Measurements from ENCODE around the gene SPTBN1.

The SPTBN1 gene

DNA sequence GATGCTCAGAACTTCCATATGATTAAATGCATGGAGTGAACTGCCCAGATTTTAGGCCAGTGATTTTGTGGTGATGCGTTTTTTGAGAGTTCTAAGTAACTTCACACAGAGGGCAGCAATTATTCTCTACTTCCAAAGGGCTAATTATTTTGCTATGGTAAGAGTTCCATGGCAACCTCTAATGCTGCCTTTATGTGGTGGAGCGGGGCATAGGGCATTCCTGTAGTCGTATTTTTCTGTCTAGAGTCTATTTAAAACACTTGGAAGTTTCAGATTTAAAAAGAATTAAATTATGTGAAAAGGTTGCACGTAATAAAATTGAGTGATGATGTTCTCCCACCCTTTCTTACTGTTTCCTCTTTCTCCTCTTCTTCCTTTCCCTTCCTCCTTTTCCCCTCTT is 203.4 kb downstream of the SPTBN1 start:
- TF ChIP-seq, protein P1, sequence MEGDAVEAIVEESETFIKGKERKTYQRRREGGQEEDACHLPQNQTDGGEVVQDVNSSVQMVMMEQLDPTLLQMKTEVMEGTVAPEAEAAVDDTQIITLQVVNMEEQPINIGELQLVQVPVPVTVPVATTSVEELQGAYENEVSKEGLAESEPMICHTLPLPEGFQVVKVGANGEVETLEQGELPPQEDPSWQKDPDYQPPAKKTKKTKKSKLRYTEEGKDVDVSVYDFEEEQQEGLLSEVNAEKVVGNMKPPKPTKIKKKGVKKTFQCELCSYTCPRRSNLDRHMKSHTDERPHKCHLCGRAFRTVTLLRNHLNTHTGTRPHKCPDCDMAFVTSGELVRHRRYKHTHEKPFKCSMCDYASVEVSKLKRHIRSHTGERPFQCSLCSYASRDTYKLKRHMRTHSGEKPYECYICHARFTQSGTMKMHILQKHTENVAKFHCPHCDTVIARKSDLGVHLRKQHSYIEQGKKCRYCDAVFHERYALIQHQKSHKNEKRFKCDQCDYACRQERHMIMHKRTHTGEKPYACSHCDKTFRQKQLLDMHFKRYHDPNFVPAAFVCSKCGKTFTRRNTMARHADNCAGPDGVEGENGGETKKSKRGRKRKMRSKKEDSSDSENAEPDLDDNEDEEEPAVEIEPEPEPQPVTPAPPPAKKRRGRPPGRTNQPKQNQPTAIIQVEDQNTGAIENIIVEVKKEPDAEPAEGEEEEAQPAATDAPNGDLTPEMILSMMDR (IDR thresholded peaks at IDR 0.05), result no peak
- Histone ChIP-seq H3K27ac (no peak overlapping the region), H3K9me3 (no peaks in the 10 kb centered on the region), H3K27me3 (no peaks in the 10 kb centered on the region), H3K4me1 (no peaks in the 10 kb centered on the region), H3K36me3 (peaks cover 60 to 98% (median 90%) of the 10 kb centered on the region in 3 donors), H3K4me3 (no peak overlapping the region)
- intact Hi-C loops (cut with DNase I; ENCODE audit: low total_unique reads), result no loop called here
- no peak for DNase-seq

DNA sequence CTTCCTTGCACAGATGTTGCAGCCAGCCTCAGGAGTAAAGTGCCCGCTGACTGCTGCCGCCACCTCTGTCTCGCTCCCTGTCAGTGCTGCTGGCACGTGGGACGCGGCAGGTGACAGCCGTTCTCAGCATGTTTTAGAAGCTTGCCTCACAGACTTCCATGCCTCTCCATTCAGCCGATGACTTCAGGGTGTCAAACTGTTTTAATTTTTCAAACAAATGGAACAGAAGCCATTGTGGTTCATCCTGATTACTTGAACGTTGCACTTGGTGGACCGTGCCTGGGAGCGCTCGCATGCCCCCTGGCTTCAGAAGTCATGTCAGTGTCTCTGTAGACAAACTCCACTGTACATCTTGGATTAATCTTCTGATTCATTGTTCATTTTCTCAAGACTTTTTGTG is 204.6 kb downstream of the SPTBN1 start:
- no peaks in the 10 kb centered on the region for H3K27me3 ChIP-seq
- intact Hi-C loops (cut with DNase I; ENCODE audit: low total_unique reads), result loop anchor here (10.0 kb wide), 1 partner anchor 174 kb away; no protein-coding TSS in a partner anchor
- no peaks in the 10 kb centered on the region for H3K9me3 ChIP-seq
- H3K36me3 ChIP-seq, result peaks cover 47 to 93% (median 80%) of the 10 kb centered on the region in 3 donors
- H3K27ac ChIP-seq, result no peak overlapping the region
- TF ChIP-seq, protein P1 (IDR thresholded peaks at IDR 0.05), result no peak
- H3K4me3 ChIP-seq, result no peak overlapping the region
- peaks cover 0 to 6% (median 3%) of the 10 kb centered on the region in 4 donors for H3K4me1 ChIP-seq
- no peak for DNase-seq

DNA sequence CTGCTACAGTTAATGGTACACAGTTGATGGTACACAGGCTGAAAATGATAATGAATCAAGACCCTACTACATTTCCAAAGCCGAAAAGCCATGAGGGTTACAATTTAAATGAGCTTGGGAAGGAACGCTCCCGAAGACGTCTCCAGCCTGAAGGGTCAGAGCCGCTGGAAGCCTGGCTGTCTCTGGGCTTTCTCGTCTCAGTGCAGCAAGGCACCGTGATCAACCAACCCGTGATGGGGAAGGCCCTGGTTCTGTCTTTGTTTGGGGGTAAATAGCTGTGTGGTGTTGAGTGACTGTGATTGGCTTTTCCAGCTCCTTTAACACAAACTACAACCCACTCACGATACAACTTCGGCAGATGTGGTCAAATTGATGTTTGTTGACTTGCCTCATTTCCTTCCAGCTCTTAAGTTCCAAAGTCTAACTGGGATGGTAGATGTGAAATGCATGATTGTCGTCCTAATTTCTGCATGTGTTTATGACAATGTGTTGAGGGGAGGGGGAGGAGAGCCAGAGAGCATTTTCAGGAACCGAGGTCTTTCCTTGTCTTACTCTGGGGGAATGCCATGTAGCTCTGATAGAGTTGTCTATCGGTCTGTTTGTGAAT is 207.4 kb downstream of the SPTBN1 start:
- Histone ChIP-seq H3K27me3 (no peaks in the 10 kb centered on the region), H3K9me3 (no peaks in the 10 kb centered on the region), H3K27ac (no peak overlapping the region), H3K36me3 (peaks cover 50 to 82% (median 82%) of the 10 kb centered on the region in 3 donors), H3K4me1 (peaks cover 0 to 25% (median 20%) of the 10 kb centered on the region in 4 donors), H3K4me3 (no peak overlapping the region)
- intact Hi-C loops (cut with DNase I; ENCODE audit: low total_unique reads), result loop anchor here (10.0 kb wide), 1 partner anchor 171 kb away; no protein-coding TSS in a partner anchor
- TF ChIP-seq, protein P1 (IDR thresholded peaks at IDR 0.05), result no peak
- no peak for DNase-seq

DNA sequence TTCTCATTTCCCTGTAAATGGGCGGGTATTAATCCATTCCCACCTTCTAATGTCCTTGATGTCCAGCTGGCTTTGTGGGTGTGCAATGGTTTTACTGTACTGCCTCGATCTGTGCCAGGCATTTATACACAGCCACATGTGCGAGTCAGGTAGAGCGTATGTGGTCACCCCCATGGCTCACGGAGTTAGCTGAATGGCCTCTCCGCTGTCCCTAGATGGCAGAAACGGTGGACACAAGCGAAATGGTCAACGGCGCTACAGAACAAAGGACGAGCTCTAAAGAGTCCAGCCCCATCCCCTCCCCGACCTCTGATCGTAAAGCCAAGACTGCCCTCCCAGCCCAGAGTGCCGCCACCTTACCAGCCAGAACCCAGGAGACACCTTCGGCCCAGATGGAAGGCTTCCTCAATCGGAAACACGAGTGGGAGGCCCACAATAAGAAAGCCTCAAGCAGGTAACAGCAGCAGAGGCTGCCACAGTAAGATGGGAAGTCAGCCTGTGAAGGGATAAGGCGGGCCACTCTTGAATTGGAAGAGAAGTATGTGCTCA is 208.2 kb downstream of the SPTBN1 start:
- DNase-seq, result no peak
- Histone ChIP-seq H3K27me3 (no peaks in the 10 kb centered on the region), H3K36me3 (peaks cover 49 to 82% (median 79%) of the 10 kb centered on the region in 3 donors), H3K9me3 (no peaks in the 10 kb centered on the region), H3K4me1 (peaks cover 0 to 31% (median 23%) of the 10 kb centered on the region in 4 donors), H3K4me3 (no peak overlapping the region), H3K27ac (no peak overlapping the region)
- TF ChIP-seq, protein P1 (IDR thresholded peaks at IDR 0.05), result no peak
- intact Hi-C loops (cut with DNase I; ENCODE audit: low total_unique reads), result loop anchor here (10.0 kb wide), 1 partner anchor 170 kb away; no protein-coding TSS in a partner anchor

DNA sequence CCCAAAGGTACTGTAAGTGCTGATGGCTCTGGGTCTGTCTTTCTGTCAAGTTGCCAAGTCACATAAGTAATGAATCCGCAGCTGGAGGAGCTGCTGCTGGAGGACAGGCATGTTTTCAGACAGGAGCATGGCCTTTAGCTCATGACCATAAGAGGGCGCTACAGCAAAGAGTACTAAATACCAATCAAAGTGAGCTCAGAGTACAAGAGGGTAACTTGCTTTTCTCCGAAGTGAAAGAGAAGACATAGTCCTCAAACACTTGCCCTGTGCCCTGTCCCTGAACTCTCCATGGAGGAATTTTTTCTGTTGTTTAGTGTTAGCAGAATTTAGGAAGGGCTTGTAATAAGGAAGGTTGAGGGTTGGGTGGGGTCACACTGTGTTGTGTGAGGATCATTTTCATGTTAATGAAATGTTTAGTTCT is 209.3 kb downstream of the SPTBN1 start:
- Histone ChIP-seq H3K27ac (peak overlapping the region; percentile 59), H3K4me1 (peaks cover 0 to 42% (median 33%) of the 10 kb centered on the region in 4 donors), H3K27me3 (no peaks in the 10 kb centered on the region), H3K36me3 (peaks cover 38 to 72% (median 70%) of the 10 kb centered on the region in 3 donors), H3K4me3 (no peak overlapping the region), H3K9me3 (no peaks in the 10 kb centered on the region)
- DNase-seq, result no peak
- TF ChIP-seq, protein P1 (IDR thresholded peaks at IDR 0.05), result peak; percentile 19 to 42
- intact Hi-C loops (cut with DNase I; ENCODE audit: low total_unique reads), result loop anchor here (10.0 kb wide), 1 partner anchor 169 kb away; no protein-coding TSS in a partner anchor

Data from tibial artery (tissue), 4 donors.